ENCODE measurements around the gene RHEB. TPM values are rescaled to one million over a fixed set of nuclear protein-coding genes. Genes with fewer than 3 reads are reported as not detected.

Gene RHEB
- total RNA-seq, 4 donors from 2014 or later, result 34.7 to 46.9 (median 41.5) TPM

DNA sequence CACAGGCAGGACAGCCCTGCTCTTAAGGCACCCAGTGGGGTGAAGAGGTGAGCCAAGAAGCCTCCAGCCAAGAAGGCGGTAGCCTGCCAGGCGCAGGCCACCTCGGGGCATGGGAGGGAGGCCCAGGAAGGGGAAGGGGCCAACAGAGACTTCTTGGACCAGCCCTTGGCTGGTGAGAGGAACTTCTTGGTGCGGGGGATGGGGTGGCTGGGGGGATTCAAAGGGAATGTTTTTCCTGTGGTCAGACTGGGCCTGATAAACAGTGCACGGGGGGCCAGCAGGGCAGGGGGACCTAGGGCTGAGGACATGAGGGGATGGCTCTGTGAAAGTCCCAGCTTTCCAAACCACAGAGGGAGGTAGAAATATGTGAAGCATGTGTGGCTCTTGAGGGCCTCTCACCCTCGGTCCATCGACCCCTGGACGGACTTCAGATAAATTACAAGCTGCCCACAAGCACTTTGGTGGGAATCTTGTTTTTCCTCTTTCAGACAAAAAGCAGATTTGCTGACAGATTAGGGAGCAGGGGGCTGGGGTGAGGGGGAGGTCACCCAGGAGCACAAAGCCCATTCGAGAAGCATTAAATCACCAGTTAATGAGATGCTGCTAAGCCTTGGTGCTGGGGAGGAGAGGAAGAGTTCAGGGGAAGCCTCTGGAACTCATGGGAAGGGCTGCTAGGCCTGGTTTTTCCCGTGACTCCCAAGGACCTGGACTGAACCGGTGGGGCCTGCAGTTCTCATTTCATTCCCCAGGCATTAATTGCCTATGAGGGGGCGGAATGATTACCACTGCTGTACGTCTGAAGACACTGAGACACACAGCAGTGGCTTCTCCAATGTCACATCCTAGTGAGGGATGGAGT lies 91.1 kb downstream of the RHEB start:
- TF ChIP-seq POLR2A (IDR thresholded peaks at IDR 0.05), result no peak
- TF ChIP-seq, protein P1, sequence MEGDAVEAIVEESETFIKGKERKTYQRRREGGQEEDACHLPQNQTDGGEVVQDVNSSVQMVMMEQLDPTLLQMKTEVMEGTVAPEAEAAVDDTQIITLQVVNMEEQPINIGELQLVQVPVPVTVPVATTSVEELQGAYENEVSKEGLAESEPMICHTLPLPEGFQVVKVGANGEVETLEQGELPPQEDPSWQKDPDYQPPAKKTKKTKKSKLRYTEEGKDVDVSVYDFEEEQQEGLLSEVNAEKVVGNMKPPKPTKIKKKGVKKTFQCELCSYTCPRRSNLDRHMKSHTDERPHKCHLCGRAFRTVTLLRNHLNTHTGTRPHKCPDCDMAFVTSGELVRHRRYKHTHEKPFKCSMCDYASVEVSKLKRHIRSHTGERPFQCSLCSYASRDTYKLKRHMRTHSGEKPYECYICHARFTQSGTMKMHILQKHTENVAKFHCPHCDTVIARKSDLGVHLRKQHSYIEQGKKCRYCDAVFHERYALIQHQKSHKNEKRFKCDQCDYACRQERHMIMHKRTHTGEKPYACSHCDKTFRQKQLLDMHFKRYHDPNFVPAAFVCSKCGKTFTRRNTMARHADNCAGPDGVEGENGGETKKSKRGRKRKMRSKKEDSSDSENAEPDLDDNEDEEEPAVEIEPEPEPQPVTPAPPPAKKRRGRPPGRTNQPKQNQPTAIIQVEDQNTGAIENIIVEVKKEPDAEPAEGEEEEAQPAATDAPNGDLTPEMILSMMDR (IDR thresholded peaks at IDR 0.05), result no peak
- no peak overlapping the region for H3K4me3 ChIP-seq
- H3K36me3 ChIP-seq, result no peaks in the 10 kb centered on the region
- H3K27ac ChIP-seq, result peak overlapping the region in 3 of 4 donors; percentile 39 to 58 (median 58)
- H3K27me3 ChIP-seq, result no peaks in the 10 kb centered on the region
- H3K9me3 ChIP-seq, result no peaks in the 10 kb centered on the region
- H3K4me1 ChIP-seq, result peaks cover 0 to 6% (median 0%) of the 10 kb centered on the region in 4 donors
- DNase-seq, result no peak

GRCh38 chr7:151427705-151428377 lies 91.9 kb downstream of the RHEB start:
- no peaks in the 10 kb centered on the region for H3K36me3 ChIP-seq
- H3K4me3 ChIP-seq, result no peak overlapping the region
- peak overlapping the region in 3 of 4 donors; percentile 39 to 73 (median 68) for H3K27ac ChIP-seq
- H3K4me1 ChIP-seq, result peaks cover 0 to 6% (median 0%) of the 10 kb centered on the region in 4 donors
- no peaks in the 10 kb centered on the region for H3K9me3 ChIP-seq
- no peaks in the 10 kb centered on the region for H3K27me3 ChIP-seq
- no peak for DNase-seq
- TF ChIP-seq, protein P1 (IDR thresholded peaks at IDR 0.05), result no peak
- TF ChIP-seq POLR2A (IDR thresholded peaks at IDR 0.05), result no peak

DNA sequence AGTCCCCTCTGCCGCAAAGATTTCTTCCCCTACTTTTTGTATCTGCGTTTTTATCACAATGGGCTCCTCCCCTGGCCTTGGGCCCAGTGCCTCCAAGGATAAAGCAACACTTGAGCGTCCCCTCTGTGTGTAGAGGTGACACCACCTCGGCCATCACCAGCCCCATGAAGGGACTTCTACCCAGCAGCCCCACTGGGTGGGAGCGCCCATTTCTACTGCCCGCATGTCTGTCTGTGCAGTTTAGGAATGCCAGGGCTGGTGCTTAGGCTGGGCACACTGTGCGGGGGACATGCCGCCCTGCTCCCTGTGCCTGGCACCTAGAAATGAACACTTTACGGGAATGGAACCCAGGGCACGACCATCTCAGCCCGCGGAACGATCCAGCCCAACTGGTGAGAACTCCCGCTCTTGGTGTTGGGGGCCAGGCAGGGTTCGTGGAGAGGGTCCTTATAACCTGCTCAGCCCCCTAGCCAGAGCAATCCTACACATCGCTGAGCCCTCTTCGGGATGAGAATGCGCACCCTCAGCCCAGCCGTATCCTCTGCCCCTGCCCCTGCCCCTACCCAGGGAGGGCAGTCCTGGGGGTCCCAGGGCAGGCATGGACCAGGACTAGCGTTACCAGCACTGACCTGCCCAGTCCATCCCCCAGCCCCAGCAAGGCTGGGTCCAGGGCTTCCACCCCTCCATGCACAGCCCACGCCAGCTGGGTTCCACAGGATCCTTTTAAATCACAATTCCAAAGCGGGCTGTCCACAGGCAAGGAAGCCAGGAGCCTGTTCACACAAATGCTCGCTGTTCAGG lies 92.6 kb downstream of the RHEB start:
- Histone ChIP-seq H3K27ac (peak overlapping the region in 3 of 4 donors; percentile 32 to 73 (median 68)), H3K9me3 (no peaks in the 10 kb centered on the region), H3K36me3 (no peaks in the 10 kb centered on the region), H3K27me3 (no peaks in the 10 kb centered on the region), H3K4me1 (peaks cover 0 to 6% (median 0%) of the 10 kb centered on the region in 4 donors), H3K4me3 (no peak overlapping the region)
- DNase-seq, result no peak
- TF ChIP-seq, protein P1 (IDR thresholded peaks at IDR 0.05), result no peak
- no peak for TF ChIP-seq POLR2A (IDR thresholded peaks at IDR 0.05)

DNA sequence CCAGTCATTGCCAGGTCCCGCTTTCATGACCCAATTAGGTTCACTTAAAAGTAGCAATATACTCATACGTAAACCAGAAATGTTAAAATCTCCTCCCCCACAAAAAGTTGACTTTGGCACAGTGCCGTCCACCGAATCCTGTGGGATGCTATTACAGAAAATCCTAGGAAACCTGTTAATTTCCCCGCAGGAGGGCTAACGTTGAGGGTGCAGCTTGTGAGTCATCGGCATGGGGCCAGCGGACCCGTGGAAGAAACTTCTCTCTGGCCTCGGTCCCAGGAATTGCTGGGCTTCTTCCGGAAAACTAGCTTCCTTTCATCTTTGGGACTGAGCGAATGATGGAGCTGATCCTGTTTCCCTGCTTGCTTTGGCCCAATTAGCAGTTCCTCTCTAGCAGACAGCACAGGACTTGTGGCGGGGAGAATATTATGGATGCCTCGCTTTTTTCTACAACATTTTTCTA lies 93.2 kb downstream of the RHEB start:
- no peaks in the 10 kb centered on the region for H3K27me3 ChIP-seq
- no peak overlapping the region for H3K4me3 ChIP-seq
- peak in 1 of 3 donors; percentile 73 for DNase-seq
- no peak for TF ChIP-seq POLR2A (IDR thresholded peaks at IDR 0.05)
- TF ChIP-seq, protein P1 (IDR thresholded peaks at IDR 0.05), result no peak
- H3K36me3 ChIP-seq, result no peaks in the 10 kb centered on the region
- peak overlapping the region; percentile 32 to 73 (median 66) for H3K27ac ChIP-seq
- H3K4me1 ChIP-seq, result peaks cover 0 to 6% (median 0%) of the 10 kb centered on the region in 4 donors
- no peaks in the 10 kb centered on the region for H3K9me3 ChIP-seq

Data from Peyer's patch (tissue), 4 donors.